Putamen (tissue), 1 donor: ENCODE data around the gene XRCC3.
A peak's percentile ranks its signal among the peaks of the same experiment; 100 is the strongest.

ENCODE experiments used
- DNase-seq: peaks from one replicate; pipeline ENCODE4 v3.0.0-alpha.2; 2016; ENCODE audit warnings: low spot score

Gene XRCC3

DNA sequence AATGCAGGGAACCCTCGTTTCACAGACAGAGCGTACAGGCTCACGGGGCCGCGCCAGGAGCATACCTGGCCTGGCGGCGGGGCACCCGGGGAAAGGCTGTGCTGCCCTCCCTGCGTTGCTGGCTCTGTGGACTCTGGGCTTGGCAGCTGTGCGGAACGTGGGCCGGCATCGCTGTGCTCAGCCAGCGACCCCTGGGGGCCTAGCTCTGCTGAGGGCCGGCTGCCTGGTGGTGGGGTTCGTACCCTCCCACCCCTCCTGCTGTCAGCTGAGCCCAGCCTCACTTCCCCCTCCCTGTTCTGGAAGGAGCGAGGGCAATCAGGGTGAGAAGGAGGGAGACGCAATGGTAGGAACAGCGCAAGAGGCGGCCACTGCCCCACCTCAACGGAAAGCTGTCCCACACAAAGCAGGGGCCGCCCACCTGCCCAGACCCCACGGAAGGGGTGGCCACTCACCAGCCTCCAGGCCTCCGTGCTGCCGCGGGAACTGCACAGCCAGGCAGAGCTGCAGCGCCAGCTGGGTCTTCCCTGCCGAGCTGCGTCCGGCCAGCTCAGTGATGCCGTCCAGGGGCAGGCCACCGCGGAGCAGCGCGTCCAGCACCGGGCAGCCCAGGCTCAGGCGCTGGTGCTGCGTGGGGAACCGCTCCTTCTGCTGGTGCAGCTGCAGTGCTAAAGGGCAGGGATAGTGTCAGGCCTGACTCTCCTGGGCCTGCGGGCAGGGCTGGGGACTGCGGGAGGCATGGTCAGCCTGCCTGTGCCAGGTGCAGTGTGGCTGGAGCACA lies 8.5 kb downstream of the XRCC3 start:
- DNase-seq = no peak

DNA sequence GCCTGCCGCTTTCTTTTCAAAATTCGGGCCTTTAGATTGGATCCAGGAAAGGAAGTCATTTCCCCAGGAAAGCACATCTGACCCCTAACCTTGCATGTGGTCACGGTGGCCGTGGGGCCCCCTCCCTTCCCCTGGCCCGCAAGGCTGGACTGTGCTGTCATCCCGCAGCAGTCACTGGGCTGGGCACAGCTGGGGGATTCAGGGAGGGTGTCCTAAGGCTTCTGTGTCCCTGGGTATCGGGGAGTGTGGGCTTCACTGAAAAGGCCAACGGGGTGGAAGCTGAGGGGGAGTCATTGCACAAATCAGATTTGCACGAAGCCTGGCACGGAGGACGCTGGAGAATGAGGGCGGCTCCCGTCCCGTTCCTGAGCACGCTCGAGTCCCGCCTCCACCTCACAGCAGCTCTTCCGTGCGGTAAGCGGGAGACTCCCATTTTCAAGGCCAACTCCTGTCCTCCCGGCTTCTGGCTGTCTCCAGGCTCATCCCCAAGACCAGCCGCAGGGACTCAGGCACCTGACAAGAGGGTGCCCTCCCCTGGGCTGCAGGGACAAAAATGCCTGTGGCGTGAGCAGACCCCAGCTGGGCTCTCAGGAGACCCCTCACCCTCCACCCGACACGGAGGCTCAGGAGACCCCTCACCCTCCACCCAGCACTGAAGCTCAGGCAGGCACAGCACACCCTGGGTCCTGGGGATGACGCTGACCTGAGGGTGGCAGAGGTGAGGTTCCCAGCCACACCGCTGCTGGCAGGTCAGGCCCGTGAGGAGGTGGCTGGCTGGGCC lies 9.6 kb downstream of the XRCC3 start:
- DNase-seq = no peak

DNA sequence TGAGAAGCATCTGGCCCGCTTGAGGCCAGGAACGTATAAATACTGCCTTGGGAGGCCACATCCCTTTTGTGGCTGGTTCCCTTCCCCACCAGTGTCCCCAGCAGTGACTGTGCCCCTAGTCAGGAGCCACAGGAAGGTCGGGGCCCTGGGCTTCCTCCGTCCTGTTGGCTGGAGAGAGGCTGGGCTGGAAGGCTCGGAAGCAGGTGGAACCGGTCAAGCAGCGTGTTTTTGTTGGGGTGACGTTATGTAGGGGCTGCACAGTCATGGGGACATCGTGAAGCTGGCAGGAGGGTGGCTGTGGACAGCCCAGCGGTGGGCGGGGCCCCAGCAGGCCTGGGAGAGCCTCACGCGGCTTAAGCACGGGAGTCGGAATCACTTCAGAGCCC lies 10.1 kb downstream of the XRCC3 start:
- no peak for DNase-seq

DNA sequence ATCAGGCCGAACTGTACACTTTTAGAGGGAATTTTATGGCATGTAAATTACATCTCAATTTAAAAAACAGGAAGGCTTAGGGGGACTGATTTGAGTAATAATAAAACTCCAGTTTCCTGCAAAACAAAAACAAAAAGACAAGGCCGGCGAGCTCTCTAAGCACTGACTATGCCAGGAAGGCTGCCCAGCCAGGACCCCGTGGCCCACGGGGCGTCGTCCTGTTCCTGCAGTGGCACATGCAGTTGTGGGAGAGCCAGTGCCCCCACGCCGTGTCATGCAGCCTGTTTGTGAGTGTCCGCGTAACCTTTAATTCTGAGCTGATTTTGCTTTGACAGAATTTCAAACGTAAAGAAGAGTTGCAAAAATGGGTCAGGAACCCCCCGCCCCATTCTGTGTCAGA lies 10.5 kb downstream of the XRCC3 start:
- DNase-seq = no peak

DNA sequence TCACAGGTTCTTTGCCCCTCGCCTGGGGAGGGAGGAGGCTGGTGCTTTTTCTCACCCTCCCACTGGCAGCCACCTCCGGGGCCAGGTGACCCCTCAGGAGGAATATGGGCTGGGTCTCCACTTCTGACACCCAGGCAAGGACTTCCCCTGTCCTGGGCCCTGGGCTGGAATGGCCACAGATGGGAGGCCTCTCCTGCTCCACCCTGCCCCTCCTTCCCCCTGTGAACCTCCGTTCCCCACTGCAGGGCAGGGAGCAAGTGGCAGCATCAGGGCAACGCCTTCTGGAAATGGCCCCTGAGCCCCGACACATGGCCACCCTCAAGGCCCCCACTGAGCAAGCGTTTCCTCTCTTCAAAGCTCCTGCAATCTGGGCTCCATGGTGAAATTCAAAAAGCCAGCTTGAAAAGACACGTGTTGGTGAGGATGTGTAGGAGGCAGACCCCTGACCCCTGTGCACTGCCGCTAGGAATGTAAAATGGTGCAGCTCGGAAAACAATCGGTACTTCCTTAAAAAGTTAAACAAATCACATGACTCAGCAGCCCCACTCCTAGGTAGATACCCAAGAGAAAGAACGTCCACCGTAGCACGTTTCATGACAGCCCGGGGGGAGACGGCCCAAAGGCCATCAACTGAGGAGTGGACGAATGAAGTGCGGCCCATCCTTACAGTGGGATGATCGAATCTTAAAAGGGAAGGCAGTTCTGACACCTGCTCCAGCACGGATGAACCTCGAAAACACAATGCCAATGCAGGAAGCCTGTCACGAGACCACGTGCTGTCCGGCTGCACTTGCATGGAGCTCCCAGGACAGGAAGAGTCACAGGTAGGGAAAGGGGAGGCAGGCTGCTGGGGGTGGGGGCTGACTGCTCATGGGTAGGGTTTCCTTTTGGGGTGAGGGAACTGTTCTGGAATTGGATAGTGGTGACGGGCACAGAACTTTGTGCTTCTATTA lies 11.5 kb downstream of the XRCC3 start:
- no peak for DNase-seq

DNA sequence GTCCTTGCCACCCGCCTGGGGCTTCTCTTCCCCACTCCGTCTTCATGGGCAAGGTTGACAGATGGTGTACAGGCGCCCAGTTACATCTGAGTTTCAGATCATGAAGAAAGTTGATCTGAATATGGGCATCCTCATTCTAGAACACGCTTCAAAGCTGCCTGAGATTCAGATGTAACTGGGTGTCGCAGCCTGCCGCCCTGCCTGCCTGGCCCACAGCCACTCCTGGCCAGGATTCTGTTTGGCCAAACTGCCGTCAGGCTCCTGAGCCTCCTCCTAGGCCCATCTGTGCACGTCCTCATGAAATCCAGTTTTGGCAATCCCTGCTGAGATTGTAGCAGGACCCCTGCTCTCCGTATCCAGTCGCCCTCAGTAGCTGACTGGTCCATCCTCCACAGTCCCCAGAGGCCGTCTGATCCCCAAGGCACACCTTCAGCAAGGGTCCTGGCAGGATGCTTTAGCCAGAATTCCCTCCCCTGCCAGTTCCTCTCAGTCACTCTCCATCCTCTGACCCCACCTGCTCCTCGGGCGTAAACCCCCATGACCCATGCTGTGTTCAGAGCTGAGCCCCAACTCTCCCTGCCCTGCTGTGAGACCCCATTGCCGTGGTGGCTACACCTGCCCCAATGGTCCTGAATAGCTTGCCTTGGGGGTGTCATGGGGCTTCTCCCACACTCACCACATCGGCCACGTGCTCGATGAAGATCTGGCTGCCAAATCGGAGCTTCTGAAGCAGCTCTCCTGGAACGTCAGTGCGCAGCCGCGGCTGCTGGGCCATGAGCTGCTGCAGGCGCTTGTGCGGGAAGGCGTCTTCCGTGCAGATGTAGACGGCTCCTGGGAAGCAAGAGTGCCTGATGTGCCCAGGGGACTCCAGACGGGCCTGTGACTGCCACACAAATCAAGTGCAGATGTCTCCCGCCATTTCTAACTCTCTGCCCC lies 12.5 kb downstream of the XRCC3 start:
- DNase-seq = no peak

DNA sequence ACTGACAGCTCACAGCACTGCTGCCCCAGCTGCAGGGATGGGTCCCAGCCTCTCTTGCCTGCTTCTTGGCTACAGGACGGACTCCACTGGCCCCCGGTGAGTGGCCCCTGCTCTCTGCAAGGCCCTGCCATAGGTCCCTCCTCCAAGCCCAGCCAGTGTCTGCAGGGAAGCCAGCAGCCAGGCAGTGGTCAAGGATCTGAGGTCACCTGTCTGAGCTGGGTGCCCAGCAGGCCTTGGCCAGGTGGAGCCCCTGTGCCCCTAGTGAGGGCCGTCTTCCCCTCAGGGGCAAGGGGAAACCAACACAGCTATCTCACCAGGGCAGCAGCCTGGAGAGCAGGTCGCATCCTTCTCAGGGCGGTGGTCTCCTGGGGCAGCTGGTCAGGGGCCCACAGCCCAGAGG lies 13.2 kb downstream of the XRCC3 start:
- DNase-seq = no peak

DNA sequence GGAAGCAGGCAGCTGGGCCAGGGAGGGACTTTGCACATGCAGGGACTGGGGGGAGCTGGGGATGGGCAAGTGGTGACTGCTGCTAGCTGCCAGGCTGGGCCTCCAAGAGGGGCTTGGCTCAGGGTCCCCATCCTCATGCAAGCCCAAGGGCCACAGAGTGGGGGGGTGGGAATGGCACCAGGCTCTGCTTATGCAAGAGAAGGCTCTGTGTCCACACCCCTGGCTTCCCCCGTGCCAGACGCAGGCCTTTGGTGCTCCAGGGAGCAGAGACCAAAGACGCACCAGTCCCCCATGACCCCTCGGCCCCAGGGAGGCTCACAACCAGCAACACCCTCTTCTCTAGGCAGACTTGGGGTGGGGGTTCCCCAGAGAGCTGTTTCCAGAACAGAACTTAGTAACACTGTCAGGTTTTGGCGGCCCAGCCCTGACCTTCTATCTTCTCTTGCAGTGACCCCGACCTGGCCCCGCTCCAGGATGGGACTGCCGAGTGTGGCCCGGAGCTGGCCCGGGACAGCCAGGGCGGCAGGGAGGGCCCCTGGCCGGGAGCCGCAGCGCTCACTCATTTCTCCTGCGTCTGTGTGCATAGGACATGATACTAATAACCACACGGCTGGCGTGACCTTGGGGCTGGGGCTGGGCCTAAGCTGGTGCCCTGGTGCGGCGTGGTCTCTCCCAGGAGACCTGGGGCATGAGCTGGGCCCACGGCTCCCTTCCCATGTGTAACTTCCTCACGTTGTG lies 14.3 kb downstream of the XRCC3 start:
- DNase-seq = no peak

DNA sequence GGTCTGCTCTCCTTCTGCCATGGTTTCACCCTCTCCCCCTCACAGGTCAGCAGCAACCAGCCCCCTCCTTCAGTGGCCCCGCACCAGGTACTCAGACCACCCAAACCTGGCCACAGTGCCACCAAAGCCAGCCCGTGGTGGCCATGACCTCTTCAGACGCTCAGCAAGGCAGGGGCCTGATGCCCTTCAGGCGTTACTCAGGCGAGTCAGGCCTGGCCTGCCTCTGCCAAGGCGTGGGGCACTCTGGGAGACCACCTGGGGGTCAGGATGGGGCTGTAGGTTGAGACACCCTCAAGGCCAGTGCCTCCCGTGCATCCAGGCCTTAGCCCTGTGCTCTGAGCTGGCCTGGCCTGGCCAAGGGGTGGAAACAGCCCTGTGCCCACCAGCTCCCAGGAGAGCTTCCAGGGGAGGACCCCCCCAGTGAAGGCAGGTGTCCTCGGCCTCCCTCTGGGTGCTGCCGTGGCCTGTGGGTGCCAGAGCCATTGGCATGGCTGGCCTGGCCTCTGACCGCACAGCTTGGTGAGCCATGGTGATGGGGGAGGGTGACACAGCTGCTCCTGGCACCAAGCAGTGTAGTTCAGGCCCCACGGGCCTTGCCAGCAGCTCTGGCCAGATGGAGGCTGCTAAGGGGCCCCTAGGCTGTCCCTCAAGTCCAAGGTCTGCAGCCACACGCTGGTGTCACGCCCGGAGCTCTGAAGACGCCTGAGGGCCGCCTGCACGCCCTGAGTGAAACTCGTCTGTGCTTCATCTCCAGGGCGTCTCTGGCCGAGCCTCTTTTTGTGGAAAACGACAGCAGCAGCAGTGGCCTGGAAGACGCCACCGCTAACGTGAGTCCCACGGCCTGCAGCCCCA lies 15.1 kb downstream of the XRCC3 start:
- DNase-seq = peak; percentile 80

DNA sequence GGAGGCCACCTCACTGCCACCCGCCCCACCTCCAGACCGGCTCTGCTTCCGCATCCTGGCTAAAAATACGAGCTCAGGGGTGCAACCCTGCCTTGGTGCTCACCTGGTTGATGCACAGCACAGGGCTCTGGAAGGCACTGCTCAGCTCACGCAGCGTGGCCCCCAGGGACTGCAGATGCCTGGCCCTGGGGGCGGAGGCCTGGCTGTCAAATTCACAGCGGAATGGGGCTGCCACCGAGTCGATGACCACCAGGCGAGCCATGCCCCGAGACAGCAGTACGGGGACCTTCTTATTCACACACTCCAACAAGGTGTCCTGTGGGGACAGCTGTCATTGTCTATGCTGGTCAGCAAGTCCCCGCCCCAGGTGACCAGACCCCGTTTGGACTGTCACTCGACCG lies 16.0 kb downstream of the XRCC3 start:
- no peak for DNase-seq

DNA sequence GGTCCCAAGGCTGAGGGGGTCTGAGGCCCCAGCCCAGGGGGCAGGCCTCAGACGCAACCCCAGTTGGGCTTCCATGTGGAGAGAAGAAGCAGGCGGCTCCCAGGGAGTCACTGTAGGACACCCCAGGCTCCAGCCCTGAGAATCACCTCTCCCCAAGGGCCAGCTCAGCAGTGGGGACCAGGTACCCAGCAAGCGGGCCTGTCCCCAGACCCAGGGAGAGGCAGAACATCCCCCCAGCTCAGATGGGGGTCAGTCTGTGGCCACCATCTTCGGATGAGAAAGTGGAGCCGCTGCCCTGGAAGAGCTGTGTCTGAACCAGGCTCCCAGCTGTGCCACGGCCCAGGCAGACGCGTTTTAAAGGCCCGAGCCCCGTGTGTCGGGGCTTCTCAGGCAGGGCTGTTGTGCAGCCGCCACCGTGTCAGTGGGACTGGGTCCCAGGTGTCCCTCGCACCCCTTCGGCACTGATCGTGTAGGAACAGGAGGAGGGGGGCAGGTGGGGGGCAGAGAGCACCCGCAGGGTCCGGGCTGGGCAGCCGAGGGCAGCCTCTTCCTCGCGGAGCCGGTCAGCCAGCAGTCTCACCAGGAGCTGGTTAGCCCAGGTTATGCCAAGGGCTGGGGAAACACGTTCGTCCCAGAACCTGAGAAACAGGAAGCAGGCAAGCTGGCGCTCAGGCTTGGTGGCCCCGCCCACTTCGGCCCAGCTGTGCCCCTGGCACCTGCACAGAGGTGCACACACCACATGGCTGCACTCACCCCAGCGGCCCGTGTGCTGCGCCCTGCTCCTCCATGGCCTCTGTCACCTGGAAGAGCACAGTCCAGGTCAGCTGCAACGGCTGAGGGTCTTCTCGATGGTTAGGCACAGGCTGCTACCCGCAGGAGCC lies 16.6 kb downstream of the XRCC3 start:
- no peak for DNase-seq

DNA sequence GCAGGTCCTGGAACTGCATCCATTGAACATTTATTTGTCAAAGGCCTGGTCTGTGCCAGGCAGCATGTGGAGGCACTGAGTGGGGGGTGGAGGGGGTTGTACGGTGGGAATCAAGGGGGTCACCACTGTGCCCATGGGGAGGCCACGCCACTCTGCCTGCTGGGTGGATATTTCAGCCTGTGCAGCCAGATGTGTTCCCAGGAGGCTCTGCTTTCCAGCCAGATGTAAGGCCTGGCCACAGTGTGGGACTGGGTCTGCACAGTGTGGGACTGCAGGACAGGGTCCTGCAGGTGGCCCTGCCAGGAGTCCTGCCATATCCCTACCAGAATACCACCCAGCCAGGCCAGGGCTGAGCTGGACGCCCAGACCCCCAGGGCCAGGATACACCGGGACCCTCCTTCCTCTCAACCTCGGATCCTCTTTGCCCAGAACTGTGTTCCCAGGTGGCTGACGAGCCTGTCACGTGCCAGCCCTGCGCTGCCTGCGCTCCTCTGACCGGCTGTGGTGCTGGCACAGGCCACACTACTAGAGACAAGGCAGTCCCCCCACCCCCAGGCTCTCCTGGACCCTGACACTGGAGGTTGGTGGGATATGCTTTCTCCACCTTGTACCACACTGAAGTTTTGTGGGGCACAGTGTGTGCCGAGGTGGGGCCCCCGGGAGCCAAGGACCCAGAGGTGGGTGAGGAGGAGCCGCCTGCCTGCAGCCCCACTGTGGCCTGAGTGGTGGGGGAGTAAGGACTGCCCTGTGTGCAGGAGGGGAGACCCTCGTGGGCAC lies 17.5 kb downstream of the XRCC3 start:
- DNase-seq = no peak

DNA sequence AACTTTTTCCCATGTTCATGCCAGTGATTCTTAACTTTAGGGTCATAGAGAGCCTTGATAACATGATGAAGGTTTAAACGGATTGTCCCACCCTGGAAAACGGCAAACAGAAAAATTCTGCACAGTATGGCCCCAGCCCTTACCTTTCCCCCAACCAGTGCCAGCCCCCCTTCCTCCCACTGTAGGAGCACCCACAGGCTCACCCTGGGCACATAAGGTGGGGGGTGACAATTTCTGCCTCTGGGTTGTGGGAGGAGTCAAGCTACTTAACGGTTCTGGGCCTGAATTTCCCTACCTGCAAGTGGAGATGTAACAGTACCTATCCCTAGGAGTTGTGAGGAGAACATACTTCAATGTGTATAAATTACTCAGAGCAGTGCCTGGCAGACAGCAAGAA lies 18.0 kb downstream of the XRCC3 start:
- DNase-seq = no peak

DNA sequence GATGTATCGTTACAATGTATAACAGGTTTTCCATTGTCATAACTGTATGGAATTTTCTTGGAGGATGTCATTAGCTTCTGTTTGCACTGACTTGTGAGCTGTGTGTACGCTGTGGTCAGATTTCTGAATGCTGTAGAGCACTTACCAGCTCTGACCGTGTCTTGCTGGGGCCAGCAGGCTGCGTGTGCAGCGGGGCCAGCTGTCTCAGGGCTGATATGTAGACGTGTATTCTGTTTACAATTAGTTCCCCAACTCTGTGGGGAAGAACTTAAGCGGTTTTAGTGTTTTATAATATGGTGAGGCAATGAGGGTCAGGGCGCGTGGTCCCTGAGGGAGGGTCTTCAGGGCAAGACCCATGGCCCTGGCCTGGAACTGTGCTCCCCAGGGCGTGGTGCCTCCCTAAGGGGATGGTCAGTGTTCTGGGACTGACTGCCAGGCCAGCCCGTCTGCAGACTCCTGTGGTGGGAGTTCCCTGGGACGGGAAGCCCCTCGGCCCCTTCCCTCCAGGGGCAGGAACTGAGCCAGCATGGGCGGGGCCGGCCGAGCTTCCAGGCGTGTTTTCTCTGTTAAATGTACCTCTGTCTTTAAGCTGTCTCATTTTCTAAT lies 18.7 kb downstream of the XRCC3 start:
- DNase-seq = no peak

DNA sequence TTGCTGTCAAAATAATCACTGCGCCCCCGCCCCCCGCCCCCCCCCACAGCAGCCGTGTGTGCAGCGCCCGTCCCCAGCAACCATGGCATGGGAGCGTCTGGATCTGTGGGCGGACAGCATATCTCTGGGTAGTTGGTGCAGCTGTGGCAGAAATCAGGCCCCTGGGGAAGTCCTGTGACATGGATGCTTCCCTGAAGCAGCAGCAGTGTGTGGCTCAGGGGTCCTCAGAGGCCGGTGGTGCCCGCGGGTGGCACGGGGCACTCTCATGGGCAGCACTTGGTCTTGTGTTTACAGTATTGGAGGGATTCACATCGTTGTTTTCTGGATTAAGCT lies 19.2 kb downstream of the XRCC3 start:
- DNase-seq = no peak

DNA sequence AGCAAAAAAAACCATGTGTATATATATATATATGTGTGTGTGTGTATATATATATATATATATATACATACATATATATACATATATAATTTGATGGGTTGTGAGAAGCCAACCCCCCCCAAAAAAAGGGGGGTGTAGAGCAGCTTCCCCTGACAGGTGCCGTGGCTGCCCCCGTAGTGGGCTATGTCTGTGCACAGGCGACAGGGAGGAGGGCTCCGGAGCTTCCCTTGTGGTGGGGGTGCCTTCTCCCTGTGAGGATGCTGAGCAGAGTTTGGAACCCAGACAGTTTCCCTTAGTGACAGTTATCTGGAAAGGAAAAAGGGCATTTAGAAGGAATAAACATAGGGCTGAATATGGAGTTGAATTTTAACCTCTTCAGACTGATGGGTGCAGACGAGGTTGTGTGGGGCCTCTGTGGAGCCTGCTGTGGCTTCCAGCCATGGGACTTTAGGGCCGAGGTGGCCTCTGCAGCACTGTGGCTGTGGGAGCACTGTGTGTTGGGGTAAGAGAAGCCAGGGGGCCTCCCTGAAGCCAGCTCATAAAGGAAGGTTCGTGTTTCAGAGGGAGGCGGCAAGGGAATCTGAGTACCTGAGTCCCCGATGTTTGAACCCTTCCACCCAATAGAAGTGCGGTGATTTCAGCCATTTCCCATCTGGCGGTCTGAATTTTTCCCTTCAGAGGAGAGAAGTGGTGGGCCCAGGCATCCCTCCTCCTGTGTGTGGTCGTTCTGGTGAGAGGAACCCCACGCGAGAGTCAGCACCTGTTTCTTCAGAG lies 19.8 kb downstream of the XRCC3 start:
- DNase-seq = no peak

DNA sequence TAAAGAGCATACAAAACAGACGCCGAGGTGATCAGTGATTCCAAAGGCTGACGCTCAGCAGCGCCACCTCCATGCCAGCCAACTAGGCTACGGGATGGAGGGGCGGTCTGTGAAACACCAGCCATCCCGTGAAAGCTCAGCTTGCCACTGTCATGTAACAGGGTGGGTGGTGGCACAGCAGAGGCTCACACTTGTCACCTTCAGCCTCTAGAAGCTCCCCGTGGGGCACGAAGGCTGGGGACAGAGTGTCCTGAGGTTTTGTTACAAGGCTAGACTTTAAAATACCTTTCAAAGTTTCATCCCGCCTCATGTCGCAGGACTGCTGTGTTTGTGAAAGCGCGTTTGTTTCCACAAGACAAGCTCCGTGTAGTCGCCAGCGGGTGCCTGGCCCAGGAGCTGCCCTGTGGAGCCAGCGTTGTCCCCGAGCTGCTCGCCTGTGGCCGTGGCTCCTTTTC lies 20.7 kb downstream of the XRCC3 start:
- no peak for DNase-seq
